PC-9 (cell line): ENCODE data around the gene EML1. TPM values are rescaled to one million over a fixed set of nuclear protein-coding genes. Genes with fewer than 3 reads are reported as not detected.

Source experiments
- BruUV-seq: library from RNA; stranded (reverse); fragments of 400-500 nt; replicated peaks from 2 replicates; lab custom pipeline; 2021; lab: Mats Ljungman, UMichigan
- CTCF ChIA-PET: fragments of 300-600 bp; sonication (Branson Sonifier 250); formaldehyde crosslinking; loops from one replicate; lab custom pipeline; 2022; ENCODE audit warnings: antibody characterized with exemption; lab: Charles Lee
- POLR2A ChIA-PET: fragments of 300-600 bp; sonication (Branson Sonifier 250); formaldehyde crosslinking; loops from one replicate; lab custom pipeline; 2022; ENCODE audit warnings: antibody characterized with exemption; ENCODE audit not compliant: unreplicated experiment; lab: Charles Lee
- DNase-seq, 2 experiments: peaks; one replicate each; pipeline versions ENCODE4 v3.0.0 to v3.0.0-alpha.2; 2015 to 2022; ENCODE audit warnings: mixed read lengths in 1 of 2
- H2AFZ ChIP-seq: fragments of 200-600 bp; sonication (generic); 2 replicates; pipeline ENCODE4 v1.8.1; 2017; ENCODE audit warnings: antibody characterized with exemption
- H3F3A ChIP-seq: fragments of 200-600 bp; sonication (generic); 2 replicates; pipeline ENCODE4 v1.8.1; 2017; ENCODE audit warnings: antibody characterized with exemption, mild to moderate bottlenecking, low read depth; ENCODE audit not compliant: insufficient read depth
- H3K27ac ChIP-seq: fragments of 200-600 bp; sonication (generic); 2 replicates; pipeline ENCODE4 v1.6.1; 2016; ENCODE audit warnings: mixed run types
- H3K27me3 ChIP-seq: fragments of 200-600 bp; sonication (generic); 2 replicates; pipeline ENCODE4 v1.6.1; 2016; ENCODE audit warnings: low read depth, mixed run types; ENCODE audit not compliant: insufficient read depth
- H3K36me3 ChIP-seq: fragments of 200-600 bp; sonication (generic); 2 replicates; pipeline ENCODE4 v1.6.1; 2016; ENCODE audit warnings: low read depth, mixed run types
- H3K4me1 ChIP-seq: fragments of 200-600 bp; sonication (generic); replicated peaks from 2 replicates; pipeline ENCODE4 v1.6.1; 2016; ENCODE audit warnings: mixed run types; ENCODE audit not compliant: insufficient read depth
- H3K4me2 ChIP-seq: fragments of 200-600 bp; sonication (generic); 2 replicates; pipeline ENCODE4 v1.6.1; 2017; ENCODE audit warnings: mixed run types
- H3K4me3 ChIP-seq: fragments of 200-600 bp; sonication (generic); 2 replicates; pipeline ENCODE4 v1.6.1; 2016; ENCODE audit warnings: mixed run types
- H3K79me2 ChIP-seq: fragments of 200-600 bp; sonication (generic); 2 replicates; pipeline ENCODE4 v1.6.1; 2017; ENCODE audit warnings: low read depth, mixed run types
- H3K9me2 ChIP-seq: fragments of 200-600 bp; sonication (generic); 2 replicates; pipeline ENCODE4 v1.8.1; 2017; ENCODE audit warnings: mild to moderate bottlenecking; ENCODE audit not compliant: insufficient read depth
- H3K9me3 ChIP-seq: fragments of 200-600 bp; sonication (generic); 2 replicates; pipeline ENCODE4 v1.8.1; 2016; ENCODE audit warnings: low read depth; ENCODE audit not compliant: insufficient read depth
- H4K20me1 ChIP-seq: fragments of 200-600 bp; sonication (generic); 2 replicates; pipeline ENCODE4 v1.8.1; 2017; ENCODE audit not compliant: insufficient read depth
- CTCF ChIP-seq: fragments of 200-600 bp; sonication (generic); conservative IDR thresholded peaks from 2 replicates; pipeline ENCODE4 v1.6.1; 2017; ENCODE audit warnings: mixed run types, antibody characterized with exemption, mild to moderate bottlenecking, moderate library complexity
- EZH2 ChIP-seq: fragments of 200-600 bp; sonication (generic); IDR thresholded peaks from 2 replicates; pipeline ENCODE4 v1.8.0; 2017; ENCODE audit warnings: antibody characterized with exemption, low read depth
- intact Hi-C: fragments of 100-400 bp; cut with micrococcal nuclease; formaldehyde crosslinking; loops from one replicate; pipeline ENCODE4 v1.10.0; 2022; ENCODE audit not compliant: unreplicated experiment
- total RNA-seq: library from RNA; stranded (reverse); gene quantifications from 2 replicates; pipeline ENCODE4 v1.2.3, GENCODE V29; 2021

The EML1 gene
- total RNA-seq, 1 experiment from 2014 or later: 1.8 TPM

- Histone ChIP-seq H3K4me2 (no peak overlapping the region), H3K9me3 (no peaks in the 10 kb centered on the region), H3K4me3 (no peak overlapping the region), H3K79me2 (no peaks in the 10 kb centered on the region), H3K36me3 (no peaks in the 10 kb centered on the region), H3K9me2 (no peaks in the 10 kb centered on the region), H3F3A (no peaks in the 10 kb centered on the region), H3K4me1 (no peaks in the 10 kb centered on the region), H3K27me3 (no peaks in the 10 kb centered on the region), H4K20me1 (no peaks in the 10 kb centered on the region), H2AFZ (no peak overlapping the region), H3K27ac (no peak overlapping the region)
- intact Hi-C loops: no loop called here
- no peak for DNase-seq
- BruUV-seq: no TSS peak
- TF ChIP-seq EZH2: no peak
- no peak for TF ChIP-seq CTCF
- POLR2A ChIA-PET: no interaction called here
- CTCF ChIA-PET: no interaction called here
Observed at GRCh38 chr14:99905121-99905520, 111.9 kb downstream of the EML1 start.

- no peaks in the 10 kb centered on the region for H3K79me2 ChIP-seq
- H3K9me3 ChIP-seq: no peaks in the 10 kb centered on the region
- H4K20me1 ChIP-seq: no peaks in the 10 kb centered on the region
- TF ChIP-seq EZH2: no peak
- no peak for TF ChIP-seq CTCF
- peaks cover 9% of the 10 kb centered on the region for H3K4me1 ChIP-seq
- no peak overlapping the region for H3K27ac ChIP-seq
- H3K9me2 ChIP-seq: no peaks in the 10 kb centered on the region
- intact Hi-C loops: no loop called here
- DNase-seq: no peak
- no TSS peak for BruUV-seq
- H3K27me3 ChIP-seq: no peaks in the 10 kb centered on the region
- ChIA-PET CTCF (no interaction called here), POLR2A (no interaction called here)
- H3F3A ChIP-seq: no peaks in the 10 kb centered on the region
- H3K4me3 ChIP-seq: no peak overlapping the region
- no peaks in the 10 kb centered on the region for H3K36me3 ChIP-seq
- no peak overlapping the region for H3K4me2 ChIP-seq
- no peak overlapping the region for H2AFZ ChIP-seq
Observed at GRCh38 chr14:99907761-99908652, 114.8 kb downstream of the EML1 start.

GRCh38 chr14:99908653-99909250 is 115.5 kb downstream of the EML1 start:
- no TSS peak for BruUV-seq
- no peak for TF ChIP-seq EZH2
- no peak for TF ChIP-seq CTCF
- CTCF ChIA-PET: no interaction called here

More at GRCh38 chr14:99908653-99909250, 115.5 kb downstream of the EML1 start:
- no peaks in the 10 kb centered on the region for H3K36me3 ChIP-seq
- intact Hi-C loops: no loop called here
- peaks cover 9% of the 10 kb centered on the region for H3K4me1 ChIP-seq
- H3K27ac ChIP-seq: no peak overlapping the region
- no peaks in the 10 kb centered on the region for H3K9me2 ChIP-seq
- H3F3A ChIP-seq: no peaks in the 10 kb centered on the region
- H3K79me2 ChIP-seq: no peaks in the 10 kb centered on the region
- no peak overlapping the region for H3K4me3 ChIP-seq
- H4K20me1 ChIP-seq: no peaks in the 10 kb centered on the region
- no peak overlapping the region for H2AFZ ChIP-seq
- H3K4me2 ChIP-seq: no peak overlapping the region
- no peaks in the 10 kb centered on the region for H3K27me3 ChIP-seq
- POLR2A ChIA-PET: no interaction called here
- no peak for DNase-seq
- H3K9me3 ChIP-seq: no peaks in the 10 kb centered on the region
